ENCODE data around the gene ZNF385C. TPM values are rescaled to one million over a fixed set of nuclear protein-coding genes. Genes with fewer than 3 reads are reported as not detected.

Gene ZNF385C
- polyA plus RNA-seq, 2 of the 4 experiments (the other 2 are of a cell fraction): 0.13 to 0.61 TPM

DNA sequence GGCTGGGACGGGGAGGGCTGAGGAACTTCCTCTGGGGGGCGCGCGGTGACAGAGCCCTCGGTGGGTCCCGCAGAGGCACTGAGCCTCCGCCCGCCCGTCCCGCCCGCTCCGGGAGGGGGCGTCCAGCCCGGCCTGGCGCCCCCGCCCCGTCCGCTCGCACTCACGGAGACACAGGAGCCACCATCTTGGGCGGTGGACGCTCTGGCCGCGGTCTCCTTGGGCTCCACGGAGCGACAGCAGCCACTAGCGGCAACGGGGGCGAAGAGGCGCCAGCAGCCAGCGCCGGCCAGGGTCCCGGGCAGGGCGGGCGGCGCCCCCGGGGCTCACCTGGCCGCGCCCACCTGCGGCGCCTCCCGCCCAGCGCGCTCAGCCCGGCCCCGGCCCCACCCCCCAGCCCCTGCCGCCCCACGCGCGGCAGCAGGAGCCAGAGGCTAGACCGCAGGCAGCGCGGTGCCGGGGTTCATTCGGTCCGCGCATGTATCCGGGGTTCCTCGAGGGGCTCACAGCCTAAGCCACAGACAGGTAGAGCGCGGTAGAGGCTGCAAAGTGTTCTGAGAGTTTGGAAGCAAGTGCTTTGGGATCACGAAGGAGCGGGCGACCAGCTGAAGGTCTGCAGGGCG is 47.8 kb downstream of the ZNF385C start, which contains the start of gene C17orf113 (continued):
- TF ChIP-seq E2F6 (IDR thresholded peaks at IDR 0.05; ENCODE audit: borderline replicate concordance, low read depth): no peak
- no peak for TF ChIP-seq ESRRA (IDR thresholded peaks at IDR 0.05; ENCODE audit: borderline replicate concordance, low read length)
- TF ChIP-seq HOXB5 (CRISPR knock-in tag; IDR thresholded peaks at IDR 0.05): no peak
- no peak for TF ChIP-seq RCOR1 (IDR thresholded peaks at IDR 0.05; ENCODE audit: low read depth, low read length)
- TF ChIP-seq ZC3H11A (IDR thresholded peaks at IDR 0.05): no peak
- TF ChIP-seq, protein P1, sequence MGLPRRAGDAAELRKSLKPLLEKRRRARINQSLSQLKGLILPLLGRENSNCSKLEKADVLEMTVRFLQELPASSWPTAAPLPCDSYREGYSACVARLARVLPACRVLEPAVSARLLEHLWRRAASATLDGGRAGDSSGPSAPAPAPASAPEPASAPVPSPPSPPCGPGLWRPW (IDR thresholded peaks at IDR 0.05): no peak
- TF ChIP-seq EHF (CRISPR knock-in tag; IDR thresholded peaks at IDR 0.05): no peak
- no peak for TF ChIP-seq FOXS1 (CRISPR knock-in tag; IDR thresholded peaks at IDR 0.05)
- TF ChIP-seq, protein P2, sequence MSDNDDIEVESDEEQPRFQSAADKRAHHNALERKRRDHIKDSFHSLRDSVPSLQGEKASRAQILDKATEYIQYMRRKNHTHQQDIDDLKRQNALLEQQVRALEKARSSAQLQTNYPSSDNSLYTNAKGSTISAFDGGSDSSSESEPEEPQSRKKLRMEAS (IDR thresholded peaks at IDR 0.05): peak; percentile 49; the same call in 1 of the 2 replicates
- no peak for TF ChIP-seq HDAC2 (IDR thresholded peaks at IDR 0.05)
- no peak for TF ChIP-seq FOSL2 (IDR thresholded peaks at IDR 0.05)
- no peak for TF ChIP-seq FOSL2 (CRISPR knock-in tag; IDR thresholded peaks at IDR 0.05)
- TF ChIP-seq CBX8 (IDR thresholded peaks at IDR 0.05): no peak
- TF ChIP-seq BHLHE40 (IDR thresholded peaks at IDR 0.05; ENCODE audit: low read depth, low read length): no peak
- TF ChIP-seq EP300 (IDR thresholded peaks at IDR 0.05): no peak
- no peak for TF ChIP-seq USF2 (IDR thresholded peaks at IDR 0.05)
- peak; percentile 62 for TF ChIP-seq POLR2A (IDR thresholded peaks at IDR 0.05; ENCODE audit: low read length)
- no peak for TF ChIP-seq MAZ (IDR thresholded peaks at IDR 0.05; ENCODE audit: borderline replicate concordance, low read depth, low read length)
- no peak for TF ChIP-seq RARB (CRISPR knock-in tag; IDR thresholded peaks at IDR 0.05)
- no peak for TF ChIP-seq NR3C1 (IDR thresholded peaks at IDR 0.05)
- TF ChIP-seq SREBF2 (IDR thresholded peaks at IDR 0.05): no peak
- no peak for TF ChIP-seq GATA3 (IDR thresholded peaks at IDR 0.05; ENCODE audit: borderline replicate concordance)
- no peak for TF ChIP-seq ZFP36 (IDR thresholded peaks at IDR 0.05; ENCODE audit: borderline replicate concordance, partially characterized antibody)
- no peak for TF ChIP-seq NFE2L2 (conservative IDR thresholded peaks at IDR 0.05; ENCODE audit: low read length)
- no peak for TF ChIP-seq KDM5A (IDR thresholded peaks at IDR 0.05)
- no peak for TF ChIP-seq RFX5 (IDR thresholded peaks at IDR 0.05)
- no peak for TF ChIP-seq RNF2 (IDR thresholded peaks at IDR 0.05; ENCODE audit: borderline replicate concordance, low read depth)
- TF ChIP-seq CHD4 (IDR thresholded peaks at IDR 0.05; ENCODE audit: borderline replicate concordance): no peak
- TF ChIP-seq CHD2 (IDR thresholded peaks at IDR 0.05; ENCODE audit: low read length, partially characterized antibody): no peak
- TF ChIP-seq NPAS2 (CRISPR knock-in tag; IDR thresholded peaks at IDR 0.05; ENCODE audit: borderline replicate concordance): no peak
- no peak for TF ChIP-seq PBX3 (IDR thresholded peaks at IDR 0.05)
- peak; percentile 52; the same call in 1 of the 3 replicates for TF ChIP-seq SMC3 (IDR thresholded peaks at IDR 0.05)
- no peak for TF ChIP-seq FOSB (CRISPR knock-in tag; IDR thresholded peaks at IDR 0.05)
- no peak for TF ChIP-seq POLR2AphosphoS2 (conservative IDR thresholded peaks at IDR 0.05; ENCODE audit: low read length)
- peak; percentile 40 to 48; a peak in 4 of 5 replicates for TF ChIP-seq RAD21 (conservative IDR thresholded peaks at IDR 0.05 in 1 of 2, IDR thresholded peaks at IDR 0.05 in 1 of 2)
- no peak for TF ChIP-seq ELK1 (IDR thresholded peaks at IDR 0.05; ENCODE audit: low read depth, low read length)
- no peak for TF ChIP-seq REST (IDR thresholded peaks at IDR 0.05)
